Uterus (tissue), 4 donors: Measurements from ENCODE around the gene BROX. TPM values are rescaled to one million over a fixed set of nuclear protein-coding genes. Genes with fewer than 3 reads are reported as not detected.

Source experiments
- DNase-seq, 2 donors: peaks; one replicate each; pipeline ENCODE4 v3.0.0-alpha.2; 2019 to 2020
- H3K27ac ChIP-seq, 2 donors: fragments of 200-600 bp; sonication (generic); 1 replicate in 1 of 2; 2 replicates in 1 of 2; pipeline ENCODE4 v1.5.1; 2016 to 2018
- H3K27me3 ChIP-seq, 2 donors: fragments of 200-600 bp; sonication (generic); one replicate each; pipeline ENCODE4 v1.5.1; 2018 to 2019; ENCODE audit warnings: control low read depth in 1 of 2
- H3K36me3 ChIP-seq, 2 donors: fragments of 200-600 bp; sonication (generic); one replicate each; pipeline ENCODE4 v1.5.1; 2019; ENCODE audit warnings: control low read depth in 1 of 2
- H3K4me1 ChIP-seq, 2 donors: fragments of 200-600 bp; sonication (generic); one replicate each; pipeline ENCODE4 v1.5.1; 2018 to 2019; ENCODE audit warnings: control low read depth in 1 of 2
- H3K4me3 ChIP-seq, 2 donors: fragments of 200-600 bp; sonication (generic); 1 replicate in 1 of 2; 2 replicates in 1 of 2; pipeline ENCODE4 v1.5.1; 2018 to 2019; ENCODE audit warnings: mild to moderate bottlenecking in 1 of 2
- H3K9me3 ChIP-seq, 2 donors: fragments of 200-600 bp; sonication (generic); one replicate each; pipeline ENCODE4 v1.5.1; 2019; ENCODE audit warnings: control low read depth in 1 of 2
- POLR2A ChIP-seq, 2 donors: fragments of 450-650 bp; IDR thresholded peaks; one replicate each; pipeline ENCODE4 v1.6.1; 2016; ENCODE audit warnings: antibody characterized with exemption in 2 of 2, mild to moderate bottlenecking in 1 of 2, moderate library complexity in 1 of 2
- intact Hi-C: fragments of 100-400 bp; cut with DNase I; formaldehyde crosslinking; loops from one replicate; pipeline ENCODE4 v1.15.1; 2023; ENCODE audit warnings: low total_unique reads
- total RNA-seq, 4 donors: library from RNA; depleted of rRNA in 3 of 4; stranded (reverse); fragments of >200 nt in 3 of 4; gene quantifications; one replicate each; pipeline versions ENCODE4 v1.1.0 to v1.2.4, GENCODE V29; 2014 to 2023
- TF ChIP-seq, protein P1 (sequence below), 4 experiments: fragments of 200-600 bp in 2 of 4; fragments of 450-650 bp in 2 of 4; sonication (generic) in 2 of 4; IDR thresholded peaks; one replicate each; pipeline ENCODE4 v1.5.1; 2016 to 2019; ENCODE audit warnings: antibody characterized with exemption in 4 of 4, mild to moderate bottlenecking in 2 of 4, moderate library complexity in 1 of 4
- donor health status: DM: yes; HTN: yes; CAD: no.

BROX gene
- total RNA-seq, 4 donors from 2014 or later = 12.1 to 74.7 (median 32.2) TPM

DNA sequence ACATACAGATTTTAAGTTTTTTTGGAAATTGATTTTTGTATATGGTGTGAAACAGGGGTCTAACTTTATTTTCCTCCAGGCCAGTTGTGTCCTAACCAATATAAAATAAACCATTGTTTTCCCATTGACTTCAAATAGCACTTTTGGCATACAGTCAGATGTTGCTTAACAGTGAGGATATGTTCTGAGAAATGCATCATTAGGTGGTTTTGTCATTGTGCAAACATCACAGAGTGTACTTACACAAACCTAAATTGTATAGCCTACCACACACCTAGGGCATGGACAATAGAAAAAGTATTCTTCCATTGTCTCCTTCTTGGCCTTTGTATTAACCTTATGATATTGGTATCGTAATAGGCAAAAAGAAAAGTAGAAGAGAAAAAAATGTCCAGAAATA lies 65.1 kb downstream of the BROX start:
- H3K9me3 ChIP-seq = no peaks in the 10 kb centered on the region
- no peaks in the 10 kb centered on the region for H3K27me3 ChIP-seq
- H3K4me1 ChIP-seq = no peaks in the 10 kb centered on the region
- no peak for TF ChIP-seq POLR2A (IDR thresholded peaks at IDR 0.05)
- TF ChIP-seq, protein P1, sequence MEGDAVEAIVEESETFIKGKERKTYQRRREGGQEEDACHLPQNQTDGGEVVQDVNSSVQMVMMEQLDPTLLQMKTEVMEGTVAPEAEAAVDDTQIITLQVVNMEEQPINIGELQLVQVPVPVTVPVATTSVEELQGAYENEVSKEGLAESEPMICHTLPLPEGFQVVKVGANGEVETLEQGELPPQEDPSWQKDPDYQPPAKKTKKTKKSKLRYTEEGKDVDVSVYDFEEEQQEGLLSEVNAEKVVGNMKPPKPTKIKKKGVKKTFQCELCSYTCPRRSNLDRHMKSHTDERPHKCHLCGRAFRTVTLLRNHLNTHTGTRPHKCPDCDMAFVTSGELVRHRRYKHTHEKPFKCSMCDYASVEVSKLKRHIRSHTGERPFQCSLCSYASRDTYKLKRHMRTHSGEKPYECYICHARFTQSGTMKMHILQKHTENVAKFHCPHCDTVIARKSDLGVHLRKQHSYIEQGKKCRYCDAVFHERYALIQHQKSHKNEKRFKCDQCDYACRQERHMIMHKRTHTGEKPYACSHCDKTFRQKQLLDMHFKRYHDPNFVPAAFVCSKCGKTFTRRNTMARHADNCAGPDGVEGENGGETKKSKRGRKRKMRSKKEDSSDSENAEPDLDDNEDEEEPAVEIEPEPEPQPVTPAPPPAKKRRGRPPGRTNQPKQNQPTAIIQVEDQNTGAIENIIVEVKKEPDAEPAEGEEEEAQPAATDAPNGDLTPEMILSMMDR (IDR thresholded peaks at IDR 0.05) = no peak
- H3K27ac ChIP-seq = no peak overlapping the region
- intact Hi-C loops = no loop called here
- H3K36me3 ChIP-seq = no peaks in the 10 kb centered on the region
- no peak for DNase-seq
- no peak overlapping the region for H3K4me3 ChIP-seq

DNA sequence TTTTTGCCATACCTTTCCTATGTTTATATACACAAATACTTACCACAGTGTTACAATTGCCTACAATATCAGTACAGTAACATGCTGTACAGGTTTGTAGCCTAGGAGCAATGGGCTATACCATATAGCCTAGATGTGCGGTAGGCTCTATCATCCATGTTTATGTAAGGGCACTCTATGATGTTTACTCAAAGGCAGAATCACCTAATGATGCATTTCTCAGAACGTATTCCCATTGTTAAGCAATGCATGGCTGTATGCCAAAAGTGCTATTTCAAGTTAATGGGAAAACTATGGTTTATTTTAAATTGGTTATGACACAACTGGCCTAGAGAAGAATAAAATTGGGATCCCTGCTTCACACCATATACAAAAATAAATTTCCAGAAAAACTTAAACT lies 65.6 kb downstream of the BROX start:
- H3K9me3 ChIP-seq = no peaks in the 10 kb centered on the region
- TF ChIP-seq, protein P1 (IDR thresholded peaks at IDR 0.05) = no peak
- no peak for TF ChIP-seq POLR2A (IDR thresholded peaks at IDR 0.05)
- H3K27ac ChIP-seq = no peak overlapping the region
- no peaks in the 10 kb centered on the region for H3K4me1 ChIP-seq
- H3K4me3 ChIP-seq = no peak overlapping the region
- intact Hi-C loops = no loop called here
- no peaks in the 10 kb centered on the region for H3K27me3 ChIP-seq
- H3K36me3 ChIP-seq = no peaks in the 10 kb centered on the region
- DNase-seq = no peak

DNA sequence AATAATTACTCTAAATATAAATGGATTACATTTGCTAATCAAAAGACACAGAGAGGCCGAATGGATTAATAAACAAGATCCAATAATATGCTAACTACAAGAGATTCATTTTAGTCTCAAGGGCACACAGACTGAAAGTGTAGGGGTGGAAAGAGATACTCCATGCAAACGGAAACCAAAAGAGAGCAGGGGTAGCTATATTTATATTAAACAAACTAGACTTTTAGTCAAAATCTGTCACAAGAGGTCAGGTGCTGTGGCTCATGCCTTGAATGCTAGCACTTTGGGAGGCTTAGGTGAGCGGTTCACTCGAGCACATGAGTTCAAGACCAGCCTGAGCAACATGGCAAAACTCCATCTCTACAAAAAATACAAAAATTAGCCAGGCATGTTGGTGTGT lies 68.9 kb downstream of the BROX start:
- H3K4me3 ChIP-seq = no peak overlapping the region
- no peaks in the 10 kb centered on the region for H3K27me3 ChIP-seq
- H3K4me1 ChIP-seq = no peaks in the 10 kb centered on the region
- intact Hi-C loops = no loop called here
- DNase-seq = no peak
- no peaks in the 10 kb centered on the region for H3K9me3 ChIP-seq
- TF ChIP-seq, protein P1 (IDR thresholded peaks at IDR 0.05) = no peak
- no peak for TF ChIP-seq POLR2A (IDR thresholded peaks at IDR 0.05)
- no peak overlapping the region for H3K27ac ChIP-seq
- H3K36me3 ChIP-seq = no peaks in the 10 kb centered on the region

DNA sequence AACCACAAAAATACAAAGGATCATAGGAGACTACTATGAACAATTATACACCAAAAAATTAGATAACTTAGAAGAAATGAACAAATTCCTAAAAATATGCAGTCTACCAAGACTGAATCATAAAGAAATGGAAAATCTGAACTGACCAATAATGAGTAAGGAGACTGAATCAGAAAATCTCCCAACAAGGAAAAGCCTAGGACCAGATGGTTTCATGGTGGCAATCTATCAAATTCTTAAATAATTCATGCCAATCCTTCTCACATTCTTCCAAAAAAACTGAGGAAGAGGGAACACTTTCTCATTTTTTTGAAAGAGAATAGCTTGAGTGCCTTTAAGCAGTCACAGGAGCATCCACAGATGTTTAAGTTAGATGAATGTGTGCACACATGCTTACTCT lies 70.7 kb downstream of the BROX start:
- Histone ChIP-seq H3K36me3 (no peaks in the 10 kb centered on the region), H3K9me3 (no peaks in the 10 kb centered on the region), H3K4me3 (no peak overlapping the region), H3K27me3 (no peaks in the 10 kb centered on the region), H3K27ac (no peak overlapping the region), H3K4me1 (no peaks in the 10 kb centered on the region)
- DNase-seq = no peak
- intact Hi-C loops = no loop called here
- no peak for TF ChIP-seq POLR2A (IDR thresholded peaks at IDR 0.05)
- TF ChIP-seq, protein P1 (IDR thresholded peaks at IDR 0.05) = no peak

DNA sequence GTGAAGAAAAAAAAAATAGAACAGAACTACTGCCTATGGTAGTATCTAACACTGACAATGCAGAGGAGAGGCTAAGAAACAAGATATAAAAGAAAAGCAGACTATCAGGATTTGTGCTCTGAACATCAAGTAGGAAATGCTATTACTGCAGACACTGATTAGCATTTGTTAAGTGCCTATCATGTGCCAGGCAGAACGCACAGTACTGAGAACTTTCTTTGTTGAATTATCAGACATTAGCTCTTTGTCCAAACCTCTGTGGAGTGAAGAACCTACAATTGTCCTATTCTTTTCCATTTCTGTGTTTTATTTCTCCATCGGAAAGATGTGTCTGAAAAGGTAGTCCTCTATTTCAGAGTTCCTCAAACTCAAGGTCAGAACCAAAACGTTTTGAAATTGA lies 72.0 kb downstream of the BROX start:
- Histone ChIP-seq H3K36me3 (no peaks in the 10 kb centered on the region), H3K4me1 (no peaks in the 10 kb centered on the region), H3K27me3 (no peaks in the 10 kb centered on the region), H3K27ac (no peak overlapping the region), H3K4me3 (no peak overlapping the region), H3K9me3 (no peaks in the 10 kb centered on the region)
- intact Hi-C loops = no loop called here
- TF ChIP-seq, protein P1 (IDR thresholded peaks at IDR 0.05) = no peak
- TF ChIP-seq POLR2A (IDR thresholded peaks at IDR 0.05) = no peak
- DNase-seq = no peak

Other genes with a start within 250 kb of the BROX start
- gene HHIPL2, start 164.5 kb upstream of the BROX start, total RNA-seq = under 1 TPM in 2 of 4 donors, not detected in 2; 0.07 to 0.55 TPM
- 10 to 100 TPM in 1 of 4 donors, 1 to 10 TPM in 3; 2.0 to 30.1 (median 5.6) TPM for gene TAF1A, start 122.6 kb upstream of the BROX start, total RNA-seq
- 10 to 100 TPM; 27.4 to 82.3 (median 55.7) TPM for gene MIA3, start 94.5 kb upstream of the BROX start, total RNA-seq
- 10 to 100 TPM; 20.2 to 94.1 (median 74.0) TPM for gene AIDA, start 73 bp upstream of the BROX start, total RNA-seq
- gene FAM177B, start 24.6 kb downstream of the BROX start, total RNA-seq = under 1 TPM in 1 of 4 donors, not detected in 3; 0.40 TPM
- 10 to 100 TPM in 3 of 4 donors, 1 to 10 TPM in 1; 10.0 to 19.5 (median 16.0) TPM for gene DISP1, start 102.5 kb downstream of the BROX start, total RNA-seq